Pancreas (tissue), 10 donors: ENCODE measurements around the gene CLSTN2. TPM values are rescaled to one million over a fixed set of nuclear protein-coding genes. Genes with fewer than 3 reads are reported as not detected.

ENCODE experiments used
- ATAC-seq, 4 donors: fragments of 200-7000 bp; cut with Tn5 transposase; one replicate each; pipeline versions ENCODE4 v1.8.0 to v1.9.1; 2020; ENCODE audit warnings: mild to moderate bottlenecking in 4 of 4, moderate library complexity in 4 of 4
- DNase-seq, 6 donors: peaks; one replicate each; pipeline ENCODE4 v3.0.0-alpha.2; 2020
- FAIRE-seq: peaks from 2 replicates; lab custom pipeline; 2012; peaks lifted over from hg19 to GRCh38; lab: Jason Lieb, UNC
- H3K27ac ChIP-seq, 4 donors: fragments of 200-600 bp; sonication (generic); 1 replicate in 3 of 4; 2 replicates in 1 of 4; pipeline versions ENCODE4 v1.5.0 to v1.8.0; 2020
- H3K27me3 ChIP-seq, 4 donors: fragments of 200-600 bp; one replicate each; pipeline ENCODE4 v1.8.0; 2021
- H3K36me3 ChIP-seq, 3 donors: fragments of 200-600 bp; sonication (generic) in 1 of 3; one replicate each; pipeline versions ENCODE4 v1.5.0 to v1.8.0; 2020 to 2021
- H3K4me1 ChIP-seq, 3 donors: fragments of 200-600 bp; one replicate each; pipeline ENCODE4 v1.8.0; 2021
- H3K4me3 ChIP-seq, 4 donors: fragments of 200-600 bp; sonication (generic) in 2 of 4; one replicate each; pipeline versions ENCODE4 v1.5.0 to v1.8.0; 2020 to 2021
- H3K9me3 ChIP-seq, 4 donors: fragments of 200-600 bp; one replicate each; pipeline ENCODE4 v1.8.0; 2021
- CTCF ChIP-seq, 4 donors: fragments of 200-600 bp; sonication (generic) in 3 of 4; IDR thresholded peaks; one replicate each; pipeline versions ENCODE4 v1.5.0 to v1.8.0; 2021; ENCODE audit warnings: antibody characterized with exemption in 4 of 4
- WGBS, 2 donors: extraction: QIAGEN DNeasy Blood & Tissue Kit; methylation state at CpG; one replicate each; pipeline ENCODE4 v1.1.7; 2013; 5-methylcytosine and 5-hydroxymethylcytosine counted together
- intact Hi-C, 3 donors: fragments of 100-400 bp; cut with DNase I; formaldehyde crosslinking; loops; one replicate each; pipeline versions ENCODE4 v1.11.1 to v1.14.2; 2022
- polyA plus RNA-seq, 2 donors: library from polyadenylated mRNA; stranded (reverse); fragments of 200-250 nt; gene quantifications; one replicate each; pipeline ENCODE4 v1.2.3, GENCODE V29; 2013
- total RNA-seq, 6 donors: library from RNA; stranded (reverse); fragmentation: NEBNext Ultra II Directional in 4 of 6; extraction: Animal tissue kit (Norgen Biotek cat#: 25700) in 4 of 6; gene quantifications; one replicate each; pipeline versions ENCODE4 v1.2.1 to v1.2.4, GENCODE V29; 2021 to 2023
- donor health status: healthy with polysubstance abuse.
- donor health status: DM: no; HTN: no; CAD: no; lungs with moderate emphysema.
- donor health status: DM: no; HTN: no; CAD: no.
- donor health status: control.
- donor health status: control.
- donor health status: Bipolar disorder and iron deficiency.
- donor health status: DM: yes; HTN: yes; CAD: no.
- donor health status: DM: no; HTN: no; CAD: no.
- donor health status: DM: no; HTN: no; CAD: no.
- donor health status: DM: yes; HTN: yes; CAD: no.

Gene CLSTN2
- total and polyA plus RNA-seq, 8 donors = 0.65 to 9.3 (median 2.9) TPM

- ATAC-seq (peak in 2 of 4 donors; percentile 26 to 45), FAIRE-seq (no peak), DNase-seq (no peak)
- intact Hi-C loops = no loop called here
- TF ChIP-seq CTCF (IDR thresholded peaks at IDR 0.05) = no peak
- Histone ChIP-seq H3K4me3 (no peak overlapping the region), H3K27ac (no peak overlapping the region), H3K36me3 (no peaks in the 10 kb centered on the region), H3K27me3 (no peaks in the 10 kb centered on the region), H3K9me3 (no peaks in the 10 kb centered on the region), H3K4me1 (peaks cover 0 to 4% (median 3%) of the 10 kb centered on the region in 3 donors)
Observed at GRCh38 chr3:140247775-140248174, 312.8 kb downstream of the CLSTN2 start.

DNA sequence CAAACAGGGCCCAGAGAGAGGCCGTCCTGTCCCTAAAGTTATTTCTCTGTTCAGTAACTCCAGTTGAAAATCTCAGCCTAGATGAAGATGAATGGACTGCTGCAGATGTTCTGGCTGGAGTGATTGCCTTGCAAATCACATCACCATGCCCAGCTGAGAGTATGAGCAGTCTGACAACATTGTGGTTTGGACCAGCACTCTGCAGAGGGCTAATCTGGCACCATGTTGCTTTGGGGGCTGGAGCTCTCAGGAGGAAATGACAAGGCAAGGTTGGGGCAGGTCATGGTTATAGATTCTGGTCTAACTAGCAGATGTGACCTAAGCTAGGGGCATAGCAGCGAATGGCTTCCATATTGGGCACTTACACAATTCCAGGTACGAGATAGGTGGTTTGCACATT, 314.2 kb downstream of the CLSTN2 start:
- H3K4me3 ChIP-seq = no peak overlapping the region
- intact Hi-C loops = no loop called here

DNA sequence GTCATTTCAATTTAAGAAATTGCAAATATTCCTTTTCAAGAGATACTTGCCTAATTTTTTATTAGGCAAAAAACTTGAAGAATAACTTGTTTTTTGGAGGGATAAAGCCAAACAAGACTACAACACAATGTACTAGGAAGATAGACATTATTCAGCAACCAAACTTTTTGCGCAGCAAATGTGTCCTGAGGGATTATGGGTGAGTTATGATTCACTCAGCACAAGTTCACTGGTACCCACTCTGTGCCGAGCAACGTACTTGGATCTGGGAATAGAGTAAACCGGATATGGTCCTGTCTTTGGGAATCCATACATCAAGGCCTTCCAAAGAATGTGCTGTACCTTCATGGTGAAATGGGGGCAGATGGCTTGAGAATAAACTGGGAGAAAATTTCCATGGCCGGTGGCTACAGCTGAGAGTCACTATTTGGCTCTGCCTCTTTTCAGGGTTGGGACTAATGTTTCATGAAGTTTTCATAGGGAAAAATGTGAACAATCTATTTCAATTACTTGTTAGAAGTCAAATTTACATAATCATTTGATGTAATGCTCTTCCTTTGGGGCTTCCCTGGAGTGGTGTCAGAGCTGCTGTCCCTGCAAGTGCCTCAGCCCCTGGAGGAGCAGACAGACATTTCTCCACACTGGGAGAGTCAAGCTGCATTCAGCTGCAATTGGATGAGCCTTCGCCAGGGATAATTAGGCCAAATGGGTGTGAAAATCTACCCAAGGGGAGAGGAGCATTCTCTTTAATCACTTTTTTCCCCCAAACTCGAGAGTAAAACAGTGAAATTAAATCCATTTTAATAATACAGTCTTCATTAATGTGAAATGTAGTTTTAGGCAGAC, 315.2 kb downstream of the CLSTN2 start:
- H3K9me3 ChIP-seq = no peaks in the 10 kb centered on the region
- DNase-seq (no peak), ATAC-seq (no peak), FAIRE-seq (no peak)
- no peaks in the 10 kb centered on the region for H3K4me1 ChIP-seq
- no peak for TF ChIP-seq CTCF (IDR thresholded peaks at IDR 0.05)
- intact Hi-C loops = no loop called here
- H3K4me3 ChIP-seq = no peak overlapping the region
- H3K36me3 ChIP-seq = no peaks in the 10 kb centered on the region
- H3K27me3 ChIP-seq = no peaks in the 10 kb centered on the region
- H3K27ac ChIP-seq = no peak overlapping the region
- WGBS, 2 donors = 77 to 85% methylated on average over 7 of the region's 7 CpGs

More for the DNA sequence above, 314.2 kb downstream of the CLSTN2 start:
- Histone ChIP-seq H3K36me3 (no peaks in the 10 kb centered on the region), H3K4me1 (no peaks in the 10 kb centered on the region), H3K27ac (no peak overlapping the region), H3K27me3 (no peaks in the 10 kb centered on the region), H3K9me3 (no peaks in the 10 kb centered on the region)
- no peak for DNase-seq
- WGBS, 2 donors = 89 to 98% methylated on average over 3 of the region's 3 CpGs
- ATAC-seq = no peak
- no peak for FAIRE-seq
- TF ChIP-seq CTCF (IDR thresholded peaks at IDR 0.05) = no peak

DNA sequence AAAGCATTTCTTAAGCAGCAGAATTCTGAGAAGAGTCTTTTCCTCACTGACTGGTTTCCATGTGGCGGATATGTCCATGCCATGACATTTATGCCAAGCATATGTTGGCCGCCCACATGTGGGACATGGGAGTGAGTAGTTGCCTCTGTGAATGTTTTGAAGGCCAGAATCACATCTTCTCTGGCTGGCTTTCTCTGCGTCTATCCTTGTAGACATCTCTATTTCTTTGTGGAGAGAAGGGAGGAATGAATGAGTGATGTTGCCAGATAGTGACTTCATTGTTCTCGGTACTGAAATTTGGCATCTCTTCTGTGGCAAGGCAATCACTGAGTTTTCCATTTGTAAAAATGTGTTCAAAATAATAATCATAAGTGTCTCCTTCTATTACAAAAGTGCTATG, 316.0 kb downstream of the CLSTN2 start:
- no peak overlapping the region for H3K4me3 ChIP-seq
- no peaks in the 10 kb centered on the region for H3K36me3 ChIP-seq
- H3K27me3 ChIP-seq = no peaks in the 10 kb centered on the region
- FAIRE-seq (no peak), ATAC-seq (no peak), DNase-seq (no peak)
- intact Hi-C loops = no loop called here
- H3K27ac ChIP-seq = no peak overlapping the region
- 89 to 92% methylated on average over 4 of the region's 4 CpGs for WGBS, 2 donors
- no peaks in the 10 kb centered on the region for H3K9me3 ChIP-seq
- H3K4me1 ChIP-seq = no peaks in the 10 kb centered on the region
- no peak for TF ChIP-seq CTCF (IDR thresholded peaks at IDR 0.05)

GRCh38 chr3:140251678-140252077, 316.7 kb downstream of the CLSTN2 start:
- Histone ChIP-seq H3K27ac (no peak overlapping the region), H3K36me3 (no peaks in the 10 kb centered on the region), H3K9me3 (no peaks in the 10 kb centered on the region), H3K4me1 (no peaks in the 10 kb centered on the region), H3K4me3 (no peak overlapping the region), H3K27me3 (no peaks in the 10 kb centered on the region)
- ATAC-seq (no peak), DNase-seq (no peak), FAIRE-seq (no peak)
- 51 to 68% methylated on average over 2 of the region's 2 CpGs for WGBS, 2 donors
- intact Hi-C loops = no loop called here
- TF ChIP-seq CTCF (IDR thresholded peaks at IDR 0.05) = no peak
